ENCODE results near the gene UBXN4. TPM values are rescaled to one million over a fixed set of nuclear protein-coding genes. Genes with fewer than 3 reads are reported as not detected.

The UBXN4 gene
- total RNA-seq, 1 experiment from 2014 or later: 69.7 TPM

GRCh38 chr2:135798762-135799161, 57.1 kb downstream of the UBXN4 start:
- Histone ChIP-seq H3K4me2 (ENCODE audit: low read length) (no peak overlapping the region), H3K27me3 (ENCODE audit: insufficient read depth, low read length) (no peaks in the 10 kb centered on the region), H3K4me3 (replicated peaks in 1 of 2; ENCODE audit: low read depth in 1 of 2, low read length in 2 of 2) (no peak overlapping the region), H3K36me3 (ENCODE audit: control insufficient read depth in 1 of 2, insufficient read depth in 2 of 2, low read length in 2 of 2) (no peaks in the 10 kb centered on the region), H4K20me1 (ENCODE audit: insufficient read depth) (no peaks in the 10 kb centered on the region), H3K27ac (ENCODE audit: low read depth, low read length) (no peak overlapping the region), H3K9me2 (ENCODE audit: insufficient read depth) (no peaks in the 10 kb centered on the region), H3K9me3 (ENCODE audit: control insufficient read depth in 1 of 2, insufficient read depth in 1 of 2, low read depth in 1 of 2, low read length in 2 of 2) (peaks cover 9 to 18% of the 10 kb centered on the region in 2 experiments; a peak in 2 of 4 replicates), H3K79me2 (ENCODE audit: insufficient read depth, low read length) (no peaks in the 10 kb centered on the region), H3K4me1 (ENCODE audit: control insufficient read depth in 1 of 2, insufficient read depth in 2 of 2, low read length in 2 of 2) (peaks cover 0 to 3% of the 10 kb centered on the region in 2 experiments; a peak in 1 of 4 replicates), H3K9ac (ENCODE audit: low read length) (no peak overlapping the region), H2AFZ (ENCODE audit: low read depth, low read length, poor library complexity, severe bottlenecking) (no peak overlapping the region)
- ATAC-seq: no peak
- ChIA-PET RAD21 (ENCODE audit: low non-redundant PET in 1 of 2, low total read pairs in 2 of 2, uncharacterized antibody in 2 of 2, unreplicated experiment in 2 of 2) (no interaction called here), CTCF (interaction anchor here (0.6 to 3.8 kb wide), 4 partner anchors 17 to 810 kb away, joined by 3 to 30 read pairs (median 4); no protein-coding TSS in a partner anchor), POLR2A (no interaction called here)
- BruUV-seq (replicated peaks): no TSS peak
- intact Hi-C loops (cut with micrococcal nuclease): loop anchor here (5.0 kb wide), 1 partner anchor 796 kb away; no protein-coding TSS in a partner anchor
- TF ChIP-seq CTCF (IDR thresholded peaks at IDR 0.05 in 2 of 3, conservative IDR thresholded peaks at IDR 0.05 in 1 of 3; ENCODE audit: borderline replicate concordance in 1 of 3, insufficient read depth in 1 of 3, low read depth in 2 of 3, low read length in 2 of 3) (peak in 2 of 3 experiments; percentile 27 to 37; a peak in 3 of 6 replicates), RAD21 (IDR thresholded peaks at IDR 0.05; ENCODE audit: low read depth) (no peak), EGR1 (IDR thresholded peaks at IDR 0.05; ENCODE audit: low read depth) (no peak), SRF (IDR thresholded peaks at IDR 0.05; ENCODE audit: low read depth) (no peak)
- DNase-seq (ENCODE audit: low read depth, low spot score): no peak

- intact Hi-C loops (cut with micrococcal nuclease): loop anchor here (5.0 kb wide), 1 partner anchor 797 kb away; no protein-coding TSS in a partner anchor
- POLR2A ChIA-PET: no interaction called here
- RAD21 ChIA-PET (ENCODE audit: low non-redundant PET in 1 of 2, low total read pairs in 2 of 2, uncharacterized antibody in 2 of 2, unreplicated experiment in 2 of 2): no interaction called here
- Histone ChIP-seq H3K4me2 (ENCODE audit: low read length) (no peak overlapping the region), H3K4me1 (ENCODE audit: control insufficient read depth in 1 of 2, insufficient read depth in 2 of 2, low read length in 2 of 2) (peaks cover 0 to 3% of the 10 kb centered on the region in 2 experiments; a peak in 1 of 4 replicates), H3K79me2 (ENCODE audit: insufficient read depth, low read length) (no peaks in the 10 kb centered on the region), H3K9me3 (ENCODE audit: control insufficient read depth in 1 of 2, insufficient read depth in 1 of 2, low read depth in 1 of 2, low read length in 2 of 2) (peaks cover 9 to 18% of the 10 kb centered on the region in 2 experiments; a peak in 2 of 4 replicates), H3K9ac (ENCODE audit: low read length) (no peak overlapping the region), H2AFZ (ENCODE audit: low read depth, low read length, poor library complexity, severe bottlenecking) (no peak overlapping the region), H4K20me1 (ENCODE audit: insufficient read depth) (no peaks in the 10 kb centered on the region), H3K27me3 (ENCODE audit: insufficient read depth, low read length) (no peaks in the 10 kb centered on the region), H3K36me3 (ENCODE audit: control insufficient read depth in 1 of 2, insufficient read depth in 2 of 2, low read length in 2 of 2) (no peaks in the 10 kb centered on the region), H3K9me2 (ENCODE audit: insufficient read depth) (no peaks in the 10 kb centered on the region), H3K27ac (ENCODE audit: low read depth, low read length) (no peak overlapping the region), H3K4me3 (replicated peaks in 1 of 2; ENCODE audit: low read depth in 1 of 2, low read length in 2 of 2) (no peak overlapping the region)
- CTCF ChIA-PET: no interaction called here
- DNase-seq (ENCODE audit: low read depth, low spot score): no peak
- BruUV-seq (replicated peaks): no TSS peak
- ATAC-seq: no peak
- TF ChIP-seq CBX3 (IDR thresholded peaks at IDR 0.05; ENCODE audit: low read depth): 0 out of 2 replicates have a peak, but pooled peaks have one; percentile 19
- TF ChIP-seq CTCF (IDR thresholded peaks at IDR 0.05 in 2 of 3, conservative IDR thresholded peaks at IDR 0.05 in 1 of 3; ENCODE audit: borderline replicate concordance in 1 of 3, insufficient read depth in 1 of 3, low read depth in 2 of 3, low read length in 2 of 3): peak in 2 of 3 experiments; percentile 31 to 51; a peak in 3 of 6 replicates
- TF ChIP-seq ZFX (IDR thresholded peaks at IDR 0.05): no peak
These were observed 58.1 kb downstream of the UBXN4 start for GRCh38 chr2:135799738-135800137.
